ENCODE measurements around the gene RPS6KB2. TPM values are rescaled to one million over a fixed set of nuclear protein-coding genes. Genes with fewer than 3 reads are reported as not detected.

RPS6KB2 gene
- total and polyA plus RNA-seq, 10 of the 15 experiments (the other 5 are each of a cell fraction or from before 2014, with no cell fraction given): 0.39 to 101 (median 58.4) TPM

DNA sequence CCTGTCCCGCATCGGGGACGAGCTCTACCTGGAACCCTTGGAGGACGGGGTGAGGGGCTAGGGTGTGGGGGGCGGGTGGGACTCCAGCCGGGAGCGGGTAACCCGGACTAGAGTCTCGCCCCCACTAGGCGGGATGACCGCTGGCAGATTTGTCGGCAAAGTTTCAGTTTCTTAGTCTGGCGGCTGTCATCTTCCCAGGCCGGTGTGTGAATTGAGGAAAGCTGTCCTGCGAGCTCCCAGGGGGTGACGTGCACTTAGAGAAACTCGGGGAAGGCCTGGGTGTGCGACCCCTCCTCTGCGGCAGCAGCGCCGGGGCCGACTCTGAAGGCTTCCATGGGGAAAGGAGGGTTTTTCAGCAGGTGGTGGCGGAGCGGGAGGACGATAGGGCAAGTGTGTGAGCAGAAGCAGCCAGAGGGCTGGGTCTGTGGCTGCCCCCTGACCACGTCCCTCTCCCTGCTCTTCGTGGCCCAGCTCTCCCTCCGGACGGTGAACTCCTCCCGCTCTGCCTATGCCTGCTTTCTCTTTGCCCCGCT is 36.0 kb upstream of the RPS6KB2 start:
- H3K27ac ChIP-seq (ENCODE audit: control insufficient read depth, insufficient read depth): peak overlapping the region; percentile 57
- peaks cover 7% of the 10 kb centered on the region for H3K4me1 ChIP-seq (ENCODE audit: control insufficient read depth, insufficient read depth, low read length)
- BruUV-seq (replicated peaks): TSS peak; percentile 78
- peak overlapping the region; percentile 95 for H3K4me2 ChIP-seq (ENCODE audit: control insufficient read depth, insufficient read depth)
- in situ Hi-C loops (cut with MboI): no loop called here
- intact Hi-C loops (cut with micrococcal nuclease; ENCODE audit: unreplicated experiment): no loop called here
- no peaks in the 10 kb centered on the region; the same call in 1 of the 2 replicates for H4K20me1 ChIP-seq (ENCODE audit: control insufficient read depth, insufficient read depth)
- DNase-seq (ENCODE audit: low read depth, low spot score) (no peak), ATAC-seq (peak; percentile 18), FAIRE-seq (no peak)
- peaks cover 4 to 6% of the 10 kb centered on the region in 2 experiments; a peak in 3 of 4 replicates for H3K36me3 ChIP-seq (ENCODE audit: control insufficient read depth in 2 of 2, insufficient read depth in 2 of 2, low read length in 1 of 2)
- peak overlapping the region; percentile 91 for H3K9ac ChIP-seq (ENCODE audit: control insufficient read depth, insufficient read depth, low read length)
- ChIA-PET RAD21 (ENCODE audit: unreplicated experiment) (interaction anchor here (0.8 to 2.6 kb wide), 17 partner anchors 9 to 311 kb away, joined by 3 to 24 read pairs (median 5); partner anchors contain the start of genes AIP, CLCF1, PITPNM1 and PPP1CA), CTCF (interaction anchor here (0.7 to 25.5 kb wide), 8 partner anchors 9 to 125 kb away, joined by 3 to 1301 read pairs (median 5); partner anchors contain the start of genes AIP, CDK2AP2, CLCF1 and POLD4), SMC1A (ENCODE audit: uncharacterized antibody, unreplicated experiment) (interaction anchor here (1.0 to 3.4 kb wide), 10 partner anchors 9 to 113 kb away, joined by 3 to 17 read pairs (median 4); partner anchors contain the start of genes PITPNM1, PPP1CA, PTPRCAP and TMEM134), POLR2A (interaction anchor here (0.6 to 2.8 kb wide), 18 partner anchors 10 to 94 kb away, joined by 3 to 48 read pairs (median 4); partner anchors contain the start of genes CLCF1, POLD4, PPP1CA and PTPRCAP)
- H3K4me3 ChIP-seq: peak overlapping the region; percentile 97
- WGBS (ENCODE audit: insufficient coverage, insufficient replicate concordance, low lambda C conversion rate, missing lambda C conversion rate): 9% methylated on average over 25 of the region's 31 CpGs
- H3K27me3 ChIP-seq (replicated peaks in 1 of 2; ENCODE audit: control insufficient read depth in 2 of 2, insufficient read depth in 2 of 2, low read length in 1 of 2): no peaks in the 10 kb centered on the region
- no peaks in the 10 kb centered on the region for H3K9me3 ChIP-seq (replicated peaks; ENCODE audit: control insufficient read depth, insufficient read depth, low read length)
- peak overlapping the region; percentile 66; the same call in 1 of the 2 replicates for H2AFZ ChIP-seq (ENCODE audit: control insufficient read depth, low read depth, low read length)
- peaks cover 24% of the 10 kb centered on the region for H3K79me2 ChIP-seq (ENCODE audit: control insufficient read depth, insufficient read depth, low read length)
- TF ChIP-seq EZH2 (IDR thresholded peaks at IDR 0.05; ENCODE audit: borderline replicate concordance, control insufficient read depth, low read depth, low read length) (no peak), RB1 (IDR thresholded peaks at IDR 0.05; ENCODE audit: borderline replicate concordance) (no peak), POLR2AphosphoS5 (IDR thresholded peaks at IDR 0.05; ENCODE audit: low read length) (no peak), BHLHE40 (IDR thresholded peaks at IDR 0.05; ENCODE audit: borderline replicate concordance in 1 of 2, low read depth in 2 of 2, low read length in 1 of 2) (no peak), KDM1A (IDR thresholded peaks at IDR 0.05; ENCODE audit: borderline replicate concordance) (no peak), SREBF2 (IDR thresholded peaks at IDR 0.05; ENCODE audit: low read length) (no peak), ZNF207 (IDR thresholded peaks at IDR 0.05; ENCODE audit: borderline replicate concordance) (no peak), GATAD2B (conservative IDR thresholded peaks at IDR 0.05; ENCODE audit: low read depth) (no peak), IKZF1 (conservative IDR thresholded peaks at IDR 0.05) (no peak)
- TF ChIP-seq, protein P1, sequence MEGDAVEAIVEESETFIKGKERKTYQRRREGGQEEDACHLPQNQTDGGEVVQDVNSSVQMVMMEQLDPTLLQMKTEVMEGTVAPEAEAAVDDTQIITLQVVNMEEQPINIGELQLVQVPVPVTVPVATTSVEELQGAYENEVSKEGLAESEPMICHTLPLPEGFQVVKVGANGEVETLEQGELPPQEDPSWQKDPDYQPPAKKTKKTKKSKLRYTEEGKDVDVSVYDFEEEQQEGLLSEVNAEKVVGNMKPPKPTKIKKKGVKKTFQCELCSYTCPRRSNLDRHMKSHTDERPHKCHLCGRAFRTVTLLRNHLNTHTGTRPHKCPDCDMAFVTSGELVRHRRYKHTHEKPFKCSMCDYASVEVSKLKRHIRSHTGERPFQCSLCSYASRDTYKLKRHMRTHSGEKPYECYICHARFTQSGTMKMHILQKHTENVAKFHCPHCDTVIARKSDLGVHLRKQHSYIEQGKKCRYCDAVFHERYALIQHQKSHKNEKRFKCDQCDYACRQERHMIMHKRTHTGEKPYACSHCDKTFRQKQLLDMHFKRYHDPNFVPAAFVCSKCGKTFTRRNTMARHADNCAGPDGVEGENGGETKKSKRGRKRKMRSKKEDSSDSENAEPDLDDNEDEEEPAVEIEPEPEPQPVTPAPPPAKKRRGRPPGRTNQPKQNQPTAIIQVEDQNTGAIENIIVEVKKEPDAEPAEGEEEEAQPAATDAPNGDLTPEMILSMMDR (IDR thresholded peaks at IDR 0.05 in 2 of 3, conservative IDR thresholded peaks at IDR 0.05 in 1 of 3; ENCODE audit: control insufficient read depth in 2 of 3, extremely low read depth in 1 of 3, insufficient read depth in 1 of 3, low read depth in 3 of 3, low read length in 3 of 3): no peak
- TF ChIP-seq, protein P2, sequence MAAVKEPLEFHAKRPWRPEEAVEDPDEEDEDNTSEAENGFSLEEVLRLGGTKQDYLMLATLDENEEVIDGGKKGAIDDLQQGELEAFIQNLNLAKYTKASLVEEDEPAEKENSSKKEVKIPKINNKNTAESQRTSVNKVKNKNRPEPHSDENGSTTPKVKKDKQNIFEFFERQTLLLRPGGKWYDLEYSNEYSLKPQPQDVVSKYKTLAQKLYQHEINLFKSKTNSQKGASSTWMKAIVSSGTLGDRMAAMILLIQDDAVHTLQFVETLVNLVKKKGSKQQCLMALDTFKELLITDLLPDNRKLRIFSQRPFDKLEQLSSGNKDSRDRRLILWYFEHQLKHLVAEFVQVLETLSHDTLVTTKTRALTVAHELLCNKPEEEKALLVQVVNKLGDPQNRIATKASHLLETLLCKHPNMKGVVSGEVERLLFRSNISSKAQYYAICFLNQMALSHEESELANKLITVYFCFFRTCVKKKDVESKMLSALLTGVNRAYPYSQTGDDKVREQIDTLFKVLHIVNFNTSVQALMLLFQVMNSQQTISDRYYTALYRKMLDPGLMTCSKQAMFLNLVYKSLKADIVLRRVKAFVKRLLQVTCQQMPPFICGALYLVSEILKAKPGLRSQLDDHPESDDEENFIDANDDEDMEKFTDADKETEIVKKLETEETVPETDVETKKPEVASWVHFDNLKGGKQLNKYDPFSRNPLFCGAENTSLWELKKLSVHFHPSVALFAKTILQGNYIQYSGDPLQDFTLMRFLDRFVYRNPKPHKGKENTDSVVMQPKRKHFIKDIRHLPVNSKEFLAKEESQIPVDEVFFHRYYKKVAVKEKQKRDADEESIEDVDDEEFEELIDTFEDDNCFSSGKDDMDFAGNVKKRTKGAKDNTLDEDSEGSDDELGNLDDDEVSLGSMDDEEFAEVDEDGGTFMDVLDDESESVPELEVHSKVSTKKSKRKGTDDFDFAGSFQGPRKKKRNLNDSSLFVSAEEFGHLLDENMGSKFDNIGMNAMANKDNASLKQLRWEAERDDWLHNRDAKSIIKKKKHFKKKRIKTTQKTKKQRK (IDR thresholded peaks at IDR 0.05; ENCODE audit: low read depth, low read length): no peak
- TF ChIP-seq, protein P3, sequence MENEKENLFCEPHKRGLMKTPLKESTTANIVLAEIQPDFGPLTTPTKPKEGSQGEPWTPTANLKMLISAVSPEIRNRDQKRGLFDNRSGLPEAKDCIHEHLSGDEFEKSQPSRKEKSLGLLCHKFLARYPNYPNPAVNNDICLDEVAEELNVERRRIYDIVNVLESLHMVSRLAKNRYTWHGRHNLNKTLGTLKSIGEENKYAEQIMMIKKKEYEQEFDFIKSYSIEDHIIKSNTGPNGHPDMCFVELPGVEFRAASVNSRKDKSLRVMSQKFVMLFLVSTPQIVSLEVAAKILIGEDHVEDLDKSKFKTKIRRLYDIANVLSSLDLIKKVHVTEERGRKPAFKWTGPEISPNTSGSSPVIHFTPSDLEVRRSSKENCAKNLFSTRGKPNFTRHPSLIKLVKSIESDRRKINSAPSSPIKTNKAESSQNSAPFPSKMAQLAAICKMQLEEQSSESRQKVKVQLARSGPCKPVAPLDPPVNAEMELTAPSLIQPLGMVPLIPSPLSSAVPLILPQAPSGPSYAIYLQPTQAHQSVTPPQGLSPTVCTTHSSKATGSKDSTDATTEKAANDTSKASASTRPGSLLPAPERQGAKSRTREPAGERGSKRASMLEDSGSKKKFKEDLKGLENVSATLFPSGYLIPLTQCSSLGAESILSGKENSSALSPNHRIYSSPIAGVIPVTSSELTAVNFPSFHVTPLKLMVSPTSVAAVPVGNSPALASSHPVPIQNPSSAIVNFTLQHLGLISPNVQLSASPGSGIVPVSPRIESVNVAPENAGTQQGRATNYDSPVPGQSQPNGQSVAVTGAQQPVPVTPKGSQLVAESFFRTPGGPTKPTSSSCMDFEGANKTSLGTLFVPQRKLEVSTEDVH (IDR thresholded peaks at IDR 0.05; ENCODE audit: low read depth, partially characterized antibody): no peak
- TF ChIP-seq, protein P4, sequence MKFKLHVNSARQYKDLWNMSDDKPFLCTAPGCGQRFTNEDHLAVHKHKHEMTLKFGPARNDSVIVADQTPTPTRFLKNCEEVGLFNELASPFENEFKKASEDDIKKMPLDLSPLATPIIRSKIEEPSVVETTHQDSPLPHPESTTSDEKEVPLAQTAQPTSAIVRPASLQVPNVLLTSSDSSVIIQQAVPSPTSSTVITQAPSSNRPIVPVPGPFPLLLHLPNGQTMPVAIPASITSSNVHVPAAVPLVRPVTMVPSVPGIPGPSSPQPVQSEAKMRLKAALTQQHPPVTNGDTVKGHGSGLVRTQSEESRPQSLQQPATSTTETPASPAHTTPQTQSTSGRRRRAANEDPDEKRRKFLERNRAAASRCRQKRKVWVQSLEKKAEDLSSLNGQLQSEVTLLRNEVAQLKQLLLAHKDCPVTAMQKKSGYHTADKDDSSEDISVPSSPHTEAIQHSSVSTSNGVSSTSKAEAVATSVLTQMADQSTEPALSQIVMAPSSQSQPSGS (IDR thresholded peaks at IDR 0.05; ENCODE audit: low read length): no peak
